AG09309 (cell line): ENCODE results near the gene GADL1.

Source experiments
- DNase-seq: peaks from one replicate; pipeline ENCODE4 v3.0.0-alpha.2; 2010; ENCODE audit warnings: low read depth
- H3K4me3 ChIP-seq: 2 replicates; pipeline ENCODE4 v1.5.1; 2011; ENCODE audit warnings: mild to moderate bottlenecking, low read depth, low read length, moderate library complexity; ENCODE audit not compliant: control insufficient read depth
- CTCF ChIP-seq: IDR thresholded peaks from 2 replicates; pipeline ENCODE4 v1.5.1; 2011; ENCODE audit warnings: mild to moderate bottlenecking, low read depth, low read length, inconsistent platforms; ENCODE audit not compliant: insufficient read depth, control insufficient read depth; ENCODE audit errors: missing control alignments

Gene GADL1

GRCh38 chr3:30913176-30913575, 18.7 kb upstream of the GADL1 start:
- peak; percentile 57 for DNase-seq
- TF ChIP-seq CTCF, result no peak
- no peak overlapping the region for H3K4me3 ChIP-seq

GRCh38 chr3:30912301-30912700, 17.8 kb upstream of the GADL1 start:
- no peak for TF ChIP-seq CTCF
- no peak overlapping the region for H3K4me3 ChIP-seq
- DNase-seq, result no peak

- no peak for TF ChIP-seq CTCF
- no peak for DNase-seq
- no peak overlapping the region for H3K4me3 ChIP-seq
These were observed 14.1 kb upstream of the GADL1 start for GRCh38 chr3:30908456-30909037.

GRCh38 chr3:30904996-30905395, 10.5 kb upstream of the GADL1 start:
- no peak for TF ChIP-seq CTCF
- DNase-seq, result peak; percentile 11
- H3K4me3 ChIP-seq, result no peak overlapping the region

GRCh38 chr3:30895329-30895728, 868 bp upstream of the GADL1 start:
- no peak overlapping the region for H3K4me3 ChIP-seq
- TF ChIP-seq CTCF, result no peak
- no peak for DNase-seq

GRCh38 chr3:30893678-30894325, 659 bp downstream of the GADL1 start:
- no peak for TF ChIP-seq CTCF
- H3K4me3 ChIP-seq, result peak overlapping the region; percentile 58; the same call in 1 of the 2 replicates
- DNase-seq, result no peak

- no peak overlapping the region for H3K4me3 ChIP-seq
These were observed 3.6 kb downstream of the GADL1 start for GRCh38 chr3:30890907-30891306.

More at GRCh38 chr3:30890907-30891306, 3.6 kb downstream of the GADL1 start:
- TF ChIP-seq CTCF, result no peak
- no peak for DNase-seq
